ENCODE measurements around the gene MYCN. TPM values are rescaled to one million over a fixed set of nuclear protein-coding genes. Genes with fewer than 3 reads are reported as not detected.
"Not testable (repeated sequence)": the region's sequence is repeated elsewhere in the genome, so short reads cannot be mapped to it uniquely, and the experiment has no call there.

The MYCN gene
- total RNA-seq, 2 donors from 2014 or later, result 0.76 to 2.3 TPM

GRCh38 chr2:15938803-15939555, 1.4 kb upstream of the MYCN start:
- intact Hi-C loops (cut with DNase I, micrococcal nuclease), result loop anchor here in 1 of 2 donors (5.0 to 10.0 kb wide), 2 partner anchors 343 to 576 kb away; no protein-coding TSS in a partner anchor
- ATAC-seq (no peak), DNase-seq (no peak)

DNA sequence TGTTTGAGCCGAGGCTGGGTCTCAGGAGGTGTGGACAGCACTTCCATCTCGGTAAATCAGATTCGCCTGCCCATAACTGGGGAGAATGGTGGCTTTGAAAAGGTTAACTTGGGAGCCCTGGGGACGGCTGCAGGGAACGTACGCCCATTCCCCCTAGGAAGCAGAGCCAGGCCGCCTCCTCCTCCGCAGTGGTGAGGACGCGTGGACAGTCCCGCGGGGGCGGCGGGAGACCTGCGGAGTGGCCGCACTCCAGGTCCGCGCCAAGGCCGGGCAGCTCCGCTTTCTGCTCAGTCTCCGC, 845 bp upstream of the MYCN start:
- ATAC-seq (peak; percentile 70), DNase-seq (peak in 1 of 2 donors; percentile 68)
- intact Hi-C loops (cut with DNase I, micrococcal nuclease), result loop anchor here in 1 of 2 donors (5.0 to 10.0 kb wide), 2 partner anchors 343 to 575 kb away; no protein-coding TSS in a partner anchor

- ATAC-seq (peak; percentile 39), DNase-seq (peak in 1 of 2 donors; percentile 12)
- intact Hi-C loops (cut with DNase I, micrococcal nuclease), result no loop called here
Observed at GRCh38 chr2:15940661-15941480, 521 bp downstream of the MYCN start.

DNA sequence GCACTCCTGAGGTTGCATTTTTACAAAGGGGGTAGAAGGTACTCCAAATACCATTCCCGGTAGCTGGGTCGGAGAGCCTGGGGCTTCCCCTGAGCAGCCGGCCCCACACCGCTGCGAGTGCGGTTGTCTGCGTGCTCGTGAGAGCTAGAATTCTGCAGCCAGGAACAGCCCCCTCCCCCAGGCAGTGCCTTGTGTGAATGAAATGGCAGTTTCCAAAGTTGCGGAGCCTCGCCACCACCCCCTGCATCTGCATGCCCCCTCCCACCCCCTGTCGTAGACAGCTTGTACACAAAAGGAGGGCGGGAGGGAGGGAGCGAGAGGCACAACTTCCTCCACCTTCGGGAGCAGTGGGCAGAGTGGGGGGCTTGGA, 1.1 kb downstream of the MYCN start:
- intact Hi-C loops (cut with DNase I, micrococcal nuclease), result no loop called here
- peak in 1 of 2 donors; percentile 27 for DNase-seq
- peak; percentile 27 for ATAC-seq

DNA sequence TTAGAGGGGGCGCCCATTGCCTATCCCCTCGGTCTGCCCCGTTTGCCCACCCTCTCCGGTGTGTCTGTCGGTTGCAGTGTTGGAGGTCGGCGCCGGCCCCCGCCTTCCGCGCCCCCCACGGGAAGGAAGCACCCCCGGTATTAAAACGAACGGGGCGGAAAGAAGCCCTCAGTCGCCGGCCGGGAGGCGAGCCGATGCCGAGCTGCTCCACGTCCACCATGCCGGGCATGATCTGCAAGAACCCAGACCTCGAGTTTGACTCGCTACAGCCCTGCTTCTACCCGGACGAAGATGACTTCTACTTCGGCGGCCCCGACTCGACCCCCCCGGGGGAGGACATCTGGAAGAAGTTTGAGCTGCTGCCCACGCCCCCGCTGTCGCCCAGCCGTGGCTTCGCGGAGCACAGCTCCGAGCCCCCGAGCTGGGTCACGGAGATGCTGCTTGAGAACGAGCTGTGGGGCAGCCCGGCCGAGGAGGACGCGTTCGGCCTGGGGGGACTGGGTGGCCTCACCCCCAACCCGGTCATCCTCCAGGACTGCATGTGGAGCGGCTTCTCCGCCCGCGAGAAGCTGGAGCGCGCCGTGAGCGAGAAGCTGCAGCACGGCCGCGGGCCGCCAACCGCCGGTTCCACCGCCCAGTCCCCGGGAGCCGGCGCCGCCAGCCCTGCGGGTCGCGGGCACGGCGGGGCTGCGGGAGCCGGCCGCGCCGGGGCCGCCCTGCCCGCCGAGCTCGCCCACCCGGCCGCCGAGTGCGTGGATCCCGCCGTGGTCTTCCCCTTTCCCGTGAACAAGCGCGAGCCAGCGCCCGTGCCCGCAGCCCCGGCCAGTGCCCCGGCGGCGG, 1.7 kb downstream of the MYCN start:
- peak; percentile 28 for ATAC-seq
- peak in 1 of 2 donors; percentile 43 for DNase-seq
- intact Hi-C loops (cut with DNase I, micrococcal nuclease), result no loop called here

DNA sequence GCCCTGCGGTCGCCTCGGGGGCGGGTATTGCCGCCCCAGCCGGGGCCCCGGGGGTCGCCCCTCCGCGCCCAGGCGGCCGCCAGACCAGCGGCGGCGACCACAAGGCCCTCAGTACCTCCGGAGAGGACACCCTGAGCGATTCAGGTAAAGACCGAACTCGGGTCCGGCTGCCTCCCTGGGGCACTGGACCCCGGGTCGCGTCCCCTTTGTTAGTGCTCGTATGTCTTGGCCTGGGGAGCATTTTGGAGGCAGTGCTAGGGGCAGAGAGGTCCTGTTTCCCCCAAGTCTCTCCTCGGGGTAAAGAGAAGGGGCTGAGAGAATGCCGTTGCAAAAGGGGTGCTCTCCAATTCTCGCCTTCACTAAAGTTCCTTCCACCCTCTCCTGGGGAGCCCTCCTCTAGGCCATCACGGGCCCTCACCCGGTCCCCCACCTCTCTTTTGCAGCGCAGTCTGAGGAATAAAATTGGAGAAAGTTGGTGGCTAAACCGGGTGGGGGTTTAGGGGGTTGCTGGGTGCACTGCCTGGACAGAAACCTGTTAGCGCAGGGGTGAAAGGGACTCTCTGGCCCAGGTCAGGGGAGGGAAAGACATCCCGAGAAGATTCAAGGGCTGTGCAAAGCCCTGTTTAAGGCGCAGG, 2.5 kb downstream of the MYCN start:
- intact Hi-C loops (cut with DNase I, micrococcal nuclease), result no loop called here
- DNase-seq (peak in 1 of 2 donors; percentile 9), ATAC-seq (no peak)

DNA sequence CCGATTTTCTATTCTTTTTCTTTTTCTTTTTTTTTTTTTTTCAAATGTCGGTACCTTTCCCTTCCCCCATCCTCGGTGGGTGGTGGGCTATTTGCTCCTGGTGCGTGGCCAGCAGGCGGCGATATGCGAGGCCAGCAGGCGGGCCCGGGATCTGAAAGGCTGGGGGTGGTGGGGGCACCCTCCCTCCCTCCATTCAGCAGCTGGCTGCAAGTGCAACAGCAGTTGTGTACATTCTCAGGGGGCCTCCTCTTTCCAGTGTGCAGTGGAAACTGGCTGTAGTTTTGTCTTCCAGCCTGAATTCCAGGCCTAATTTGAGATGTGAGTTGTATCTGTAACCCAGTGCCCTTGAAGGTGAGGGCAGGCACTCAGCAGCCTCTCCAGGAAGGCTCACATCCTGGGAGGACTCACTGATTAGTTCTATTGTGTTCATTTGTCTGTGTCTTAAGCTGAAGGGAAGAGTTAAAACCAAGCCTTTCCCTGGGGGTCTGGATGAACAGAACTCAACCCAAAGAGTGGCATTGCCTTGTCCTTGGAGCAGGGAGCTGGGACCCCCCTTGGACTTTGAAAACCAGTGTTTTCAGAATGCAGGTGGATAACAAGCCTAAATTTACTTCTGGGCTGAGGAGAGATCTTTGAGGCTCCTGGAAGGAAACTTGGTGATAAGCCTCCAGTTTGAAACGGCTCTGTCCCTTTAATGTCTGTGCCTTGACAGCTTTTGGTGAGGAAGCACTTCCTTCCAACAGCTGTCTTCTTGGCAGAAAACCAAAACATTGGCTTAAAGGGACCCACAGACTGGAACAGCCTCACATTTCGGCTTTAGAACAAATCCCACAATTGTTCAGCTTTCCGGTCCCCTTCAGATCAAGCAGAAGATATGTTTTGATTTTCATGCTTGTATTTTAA, 3.3 kb downstream of the MYCN start:
- DNase-seq (peak in 1 of 2 donors; percentile 60), ATAC-seq (peak; percentile 35)
- intact Hi-C loops (cut with DNase I, micrococcal nuclease), result no loop called here

- DNase-seq (no peak), ATAC-seq (no peak)
- intact Hi-C loops (cut with DNase I, micrococcal nuclease), result no loop called here
Observed at GRCh38 chr2:15944325-15945017, 4.1 kb downstream of the MYCN start.

GRCh38 chr2:15945909-15946705, 5.8 kb downstream of the MYCN start:
- intact Hi-C loops (cut with DNase I, micrococcal nuclease), result no loop called here
- no peak for DNase-seq
- ATAC-seq, result no peak

DNA sequence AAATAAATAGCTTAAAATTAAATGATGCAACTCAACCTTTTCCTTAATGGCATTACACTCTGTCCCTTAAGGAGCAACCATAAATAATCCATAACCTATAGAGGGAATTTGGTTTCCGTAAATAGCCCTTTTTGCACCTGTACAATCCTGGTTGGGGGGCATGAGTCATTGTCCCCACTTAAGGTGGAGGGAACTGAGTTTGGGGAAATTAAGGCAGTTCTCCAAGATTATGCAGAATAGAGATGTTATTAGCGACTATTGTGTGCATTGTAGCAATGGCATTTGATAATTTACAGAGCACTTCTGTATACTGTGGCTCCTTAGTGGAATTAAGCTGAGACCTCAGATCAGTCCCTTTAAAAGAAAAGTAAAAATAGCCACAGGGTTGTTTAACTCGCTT, 6.6 kb downstream of the MYCN start:
- DNase-seq, result no peak
- no peak for ATAC-seq
- intact Hi-C loops (cut with DNase I, micrococcal nuclease), result no loop called here

GRCh38 chr2:15947431-15947830, 7.1 kb downstream of the MYCN start:
- ATAC-seq (no peak), DNase-seq (no peak)
- intact Hi-C loops (cut with DNase I, micrococcal nuclease), result no loop called here

- intact Hi-C loops (cut with DNase I, micrococcal nuclease), result no loop called here
- no peak for DNase-seq
- no peak for ATAC-seq
Observed at GRCh38 chr2:15948704-15948957, 8.3 kb downstream of the MYCN start.

DNA sequence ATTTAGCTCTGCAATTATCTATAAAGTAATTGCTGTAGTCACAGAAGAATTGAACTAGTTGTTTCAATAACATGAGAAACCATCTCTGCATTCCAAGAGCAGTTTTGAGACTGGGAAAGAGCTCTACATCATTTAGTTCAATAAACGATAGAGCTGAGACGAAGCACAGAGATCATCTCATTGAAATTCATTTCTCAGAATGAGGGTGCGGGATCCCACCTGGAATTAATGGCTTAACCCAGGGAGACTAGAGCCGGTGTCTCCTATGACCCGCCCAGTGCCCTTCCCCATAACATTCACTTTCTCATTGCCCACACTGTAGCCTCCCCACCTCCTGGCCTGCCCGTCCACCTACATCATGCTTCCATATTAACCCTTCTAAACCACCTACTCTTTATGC, 8.8 kb downstream of the MYCN start:
- intact Hi-C loops (cut with DNase I, micrococcal nuclease), result no loop called here
- ATAC-seq, result no peak
- no peak for DNase-seq

DNA sequence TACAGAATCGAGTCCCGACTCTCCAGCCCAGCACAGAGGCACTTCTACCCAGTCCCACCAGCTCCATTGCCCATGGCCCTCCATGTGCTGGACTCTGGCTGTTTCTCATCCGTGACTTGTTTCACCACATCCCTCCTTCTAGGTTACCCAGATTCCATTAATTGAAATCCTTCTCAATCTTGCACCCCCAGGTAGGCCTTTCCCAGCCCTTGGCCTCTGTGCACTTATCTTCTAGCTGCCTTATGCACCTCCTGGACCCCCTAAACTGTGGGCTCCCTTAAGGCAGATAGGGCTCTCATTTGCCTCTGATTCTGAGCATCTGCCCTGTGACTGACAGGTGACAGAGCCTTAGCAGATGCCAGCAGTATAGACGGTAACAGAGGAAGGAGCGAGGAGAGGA, 9.2 kb downstream of the MYCN start:
- DNase-seq (no peak), ATAC-seq (no peak)
- intact Hi-C loops (cut with DNase I, micrococcal nuclease), result no loop called here

DNA sequence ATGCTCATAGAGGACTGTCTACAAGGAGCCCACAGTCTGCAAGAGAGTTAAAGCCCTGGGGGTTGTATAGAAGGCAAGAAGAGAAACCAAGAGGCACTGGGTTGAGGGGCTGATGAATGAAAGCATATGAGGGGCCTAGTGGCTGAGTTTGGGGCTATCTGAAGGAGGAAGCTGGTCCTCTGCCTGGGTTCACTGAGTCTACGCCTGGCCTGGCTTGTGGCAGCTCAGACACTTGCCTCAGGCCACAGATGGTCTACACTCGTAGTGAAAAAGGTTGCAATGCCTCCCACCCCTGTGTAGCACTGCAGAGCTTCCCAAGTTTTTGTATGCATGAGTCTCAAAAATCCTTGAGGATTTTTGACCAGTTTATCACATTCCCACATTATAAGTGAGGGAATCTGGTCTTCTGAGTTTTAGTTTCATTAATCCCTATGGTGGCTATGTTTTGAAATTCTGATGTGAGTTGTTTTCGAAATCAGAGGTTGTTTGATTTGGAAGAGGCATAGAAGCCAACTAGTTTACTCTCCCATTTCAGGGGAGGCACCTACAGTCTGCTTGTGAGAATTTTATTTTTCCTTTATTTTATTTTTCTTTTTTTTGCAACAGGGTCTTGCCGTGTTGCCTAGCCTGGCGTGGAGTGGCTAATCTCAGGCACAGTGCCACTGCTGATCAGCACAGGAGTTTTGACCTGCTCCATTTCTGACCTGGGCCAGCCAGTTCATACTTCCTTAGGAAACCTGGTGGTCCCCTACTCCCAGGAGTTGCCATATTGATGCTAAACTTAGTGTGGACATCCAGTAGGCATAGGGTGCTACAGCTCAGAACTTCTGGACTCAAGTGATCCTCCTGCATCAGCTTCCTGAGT, 10.0 kb downstream of the MYCN start:
- DNase-seq, result no peak
- intact Hi-C loops (cut with DNase I, micrococcal nuclease), result no loop called here
- no peak for ATAC-seq

GRCh38 chr2:15951936-15952335, 11.6 kb downstream of the MYCN start:
- intact Hi-C loops (cut with DNase I, micrococcal nuclease); DNase-seq; ATAC-seq: not testable (repeated sequence)

Data from left colon (tissue), 2 donors.